OCI-LY3 (cell line): ENCODE results near the gene GTF2I.
"Not testable (repeated sequence)": the region's sequence is repeated elsewhere in the genome, so short reads cannot be mapped to it uniquely, and the experiment has no call there.

Source experiments
- H2AFZ ChIP-seq: fragments of 200-600, 300-600 bp; shearing (Covaris generic); 2 replicates; pipeline ENCODE4 v1.6.0; 2014; ENCODE audit warnings: antibody characterized with exemption, low read depth, low read length
- H3K27ac ChIP-seq: fragments of 200-600, 300-600 bp; sonication (generic); 2 replicates; pipeline ENCODE4 v1.5.1; 2014; ENCODE audit warnings: mild to moderate bottlenecking, low read length, moderate library complexity, mixed read lengths
- H3K27me3 ChIP-seq: fragments of 200-600, 300-600 bp; sonication (generic); 2 replicates; pipeline ENCODE4 v1.6.1; 2014; ENCODE audit warnings: low read depth, low read length, mixed read lengths
- H3K36me3 ChIP-seq: fragments of 200-600, 300-600 bp; sonication (generic); replicated peaks from 2 replicates; pipeline ENCODE3; 2014; ENCODE audit warnings: low read depth, low read length, mixed read lengths
- H3K4me1 ChIP-seq: fragments of 300-600, 200-600 bp; sonication (generic); 2 replicates; pipeline ENCODE4 v1.6.1; 2014; ENCODE audit warnings: low read length, mixed read lengths
- H3K4me2 ChIP-seq: fragments of 200-600, 300-600 bp; sonication (generic); 2 replicates; pipeline ENCODE4 v1.6.1; 2014; ENCODE audit warnings: low read length, mixed read lengths
- H3K4me3 ChIP-seq: fragments of 300-600, 200-600 bp; sonication (generic); 2 replicates; pipeline ENCODE4 v1.5.1; 2014; ENCODE audit warnings: antibody characterized with exemption, mild to moderate bottlenecking, low read length, moderate library complexity
- H3K79me2 ChIP-seq: fragments of 300-600, 200-600 bp; shearing (Covaris generic); 2 replicates; pipeline ENCODE4 v1.6.1; 2014; ENCODE audit warnings: mild to moderate bottlenecking, low read length, mixed read lengths
- H3K9ac ChIP-seq: fragments of 300-600, 200-600 bp; shearing (Covaris generic); 2 replicates; pipeline ENCODE4 v1.6.0; 2014; ENCODE audit warnings: mild to moderate bottlenecking, low read length, moderate library complexity
- H3K9me3 ChIP-seq: fragments of 200-600, 300-600 bp; shearing (Covaris generic); 2 replicates; pipeline ENCODE4 v1.6.1; 2014; ENCODE audit warnings: low read length, mixed read lengths; ENCODE audit not compliant: insufficient read depth
- H4K20me1 ChIP-seq: fragments of 200-600, 300-600 bp; sonication (generic); 2 replicates; pipeline ENCODE4 v1.6.1; 2016; ENCODE audit warnings: low read length, mixed read lengths; ENCODE audit not compliant: insufficient read depth
- CTCF ChIP-seq: fragments of 200-600, 300-600 bp; sonication (generic); IDR thresholded peaks from 2 replicates; pipeline ENCODE4 v1.5.1; 2014; ENCODE audit warnings: antibody characterized with exemption, low read length, low read depth
- EZH2phosphoT487 ChIP-seq: fragments of 200-600 bp; shearing (Covaris generic); IDR thresholded peaks from 2 replicates; pipeline ENCODE4 v1.6.1; 2018; ENCODE audit warnings: antibody characterized with exemption, mixed run types, low read depth

Gene GTF2I

DNA sequence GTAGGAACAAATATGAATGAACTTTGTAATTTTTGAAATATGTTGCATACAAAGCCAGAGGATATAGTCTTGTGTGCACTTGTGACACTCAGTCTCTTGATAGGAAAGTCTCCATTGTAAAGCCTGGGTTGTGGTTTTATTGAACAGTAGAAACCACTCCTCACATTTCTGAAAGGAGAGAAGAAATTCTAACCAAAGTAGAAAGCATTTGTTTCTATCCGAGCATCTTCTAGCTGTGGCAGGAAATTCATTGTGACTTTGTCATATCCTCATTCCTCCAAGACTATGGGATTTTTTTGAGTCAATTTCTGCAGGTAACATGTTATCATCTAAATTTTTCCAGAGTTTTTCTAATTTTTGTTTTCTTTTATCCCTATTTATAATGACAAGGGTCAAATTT lies 60.8 kb downstream of the GTF2I start:
- Histone ChIP-seq H3K9me3 (no peaks in the 10 kb centered on the region), H3K27me3 (no peaks in the 10 kb centered on the region), H2AFZ (no peak overlapping the region), H3K4me3 (no peak overlapping the region), H3K4me1 (no peaks in the 10 kb centered on the region), H3K36me3 (peaks cover 56% of the 10 kb centered on the region), H3K27ac (no peak overlapping the region), H3K9ac (no peak overlapping the region), H3K4me2 (no peak overlapping the region), H4K20me1 (no peaks in the 10 kb centered on the region), H3K79me2 (0 out of 2 replicates have a peak, but pooled peaks cover 3% of the 10 kb centered on the region)
- TF ChIP-seq CTCF = no peak
- no peak for TF ChIP-seq EZH2phosphoT487

DNA sequence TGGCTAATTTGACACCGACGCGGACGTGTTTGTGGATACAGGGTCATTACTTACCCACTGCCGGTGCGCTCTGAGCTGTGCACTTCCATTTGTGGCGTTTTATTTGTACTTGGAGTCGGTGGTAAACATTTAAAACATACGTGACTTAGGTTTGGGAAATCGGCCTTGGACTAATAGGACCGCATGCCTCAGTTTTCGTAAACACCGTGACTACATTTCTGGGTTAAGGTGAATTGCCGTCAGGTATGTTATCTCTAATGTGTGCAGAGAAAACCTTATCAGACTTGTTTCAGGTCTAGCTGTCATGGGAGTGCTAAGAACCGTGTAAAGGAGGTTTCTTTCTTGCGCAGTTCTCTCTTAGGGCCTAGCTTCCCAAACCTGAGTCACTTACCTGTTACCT lies 64.6 kb downstream of the GTF2I start:
- Histone ChIP-seq H3K9me3 (no peaks in the 10 kb centered on the region), H3K4me1 (no peaks in the 10 kb centered on the region), H3K4me2 (no peak overlapping the region), H3K36me3 (peaks cover 37% of the 10 kb centered on the region), H4K20me1 (no peaks in the 10 kb centered on the region), H3K27me3 (no peaks in the 10 kb centered on the region), H2AFZ (no peak overlapping the region), H3K27ac (no peak overlapping the region), H3K79me2 (peaks cover 3% of the 10 kb centered on the region; the same call in 1 of the 2 replicates), H3K9ac (no peak overlapping the region), H3K4me3 (no peak overlapping the region)
- TF ChIP-seq EZH2phosphoT487 (no peak), CTCF (no peak)

- Histone ChIP-seq H3K36me3 (peaks cover 13% of the 10 kb centered on the region), H3K27me3 (no peaks in the 10 kb centered on the region), H3K4me1 (no peaks in the 10 kb centered on the region), H3K79me2 (peaks cover 3% of the 10 kb centered on the region; the same call in 1 of the 2 replicates), H3K4me2 (no peak overlapping the region), H3K9me3 (no peaks in the 10 kb centered on the region), H3K9ac (no peak overlapping the region), H2AFZ (no peak overlapping the region), H3K27ac (no peak overlapping the region), H4K20me1 (no peaks in the 10 kb centered on the region), H3K4me3 (no peak overlapping the region)
- TF ChIP-seq EZH2phosphoT487 (no peak), CTCF (no peak)
These were observed 68.3 kb downstream of the GTF2I start for GRCh38 chr7:74725840-74726239.

GRCh38 chr7:74726309-74727101 lies 69.0 kb downstream of the GTF2I start:
- Histone ChIP-seq H3K4me3 (no peak overlapping the region), H3K4me1 (no peaks in the 10 kb centered on the region), H4K20me1 (no peaks in the 10 kb centered on the region), H3K4me2 (no peak overlapping the region), H2AFZ (no peak overlapping the region), H3K36me3 (peaks cover 13% of the 10 kb centered on the region), H3K79me2 (peaks cover 3% of the 10 kb centered on the region; the same call in 1 of the 2 replicates), H3K27ac (no peak overlapping the region), H3K27me3 (no peaks in the 10 kb centered on the region), H3K9me3 (no peaks in the 10 kb centered on the region), H3K9ac (no peak overlapping the region)
- TF ChIP-seq CTCF (no peak), EZH2phosphoT487 (no peak)

GRCh38 chr7:74728686-74729085 lies 71.2 kb downstream of the GTF2I start:
- H2AFZ ChIP-seq, H3K27ac ChIP-seq, H3K27me3 ChIP-seq, H4K20me1 ChIP-seq, H3K36me3 ChIP-seq, H3K4me2 ChIP-seq, H3K79me2 ChIP-seq, H3K9ac ChIP-seq, H3K4me1 ChIP-seq, H3K4me3 ChIP-seq, H3K9me3 ChIP-seq: not testable (repeated sequence)

GRCh38 chr7:74730186-74730585 lies 72.7 kb downstream of the GTF2I start:
- not testable (repeated sequence) for H3K4me1 ChIP-seq, H3K36me3 ChIP-seq, H2AFZ ChIP-seq, H3K4me3 ChIP-seq, H3K27ac ChIP-seq, H4K20me1 ChIP-seq, H3K9me3 ChIP-seq, H3K9ac ChIP-seq, H3K27me3 ChIP-seq, H3K79me2 ChIP-seq, H3K4me2 ChIP-seq
